ENCODE data around the gene EPHB6. TPM values are rescaled to one million over a fixed set of nuclear protein-coding genes. Genes with fewer than 3 reads are reported as not detected.

The EPHB6 gene
- total and polyA plus RNA-seq, 8 donors = 23.8 to 165 (median 28.8) TPM

GRCh38 chr7:142863891-142864685, 9.2 kb downstream of the EPHB6 start:
- WGBS, 2 donors = 82 to 84% methylated on average over 37 of the region's 37 CpGs
- Histone ChIP-seq H3K4me3 (no peak overlapping the region), H3K9me3 (no peaks in the 10 kb centered on the region), H3K27me3 (no peaks in the 10 kb centered on the region), H3K4me1 (peaks cover 0 to 7% (median 0%) of the 10 kb centered on the region in 3 donors), H3K36me3 (peaks cover 0 to 4% (median 0%) of the 10 kb centered on the region in 3 donors), H3K27ac (no peak overlapping the region)
- FAIRE-seq (no peak), ATAC-seq (no peak), DNase-seq (peak in 1 of 6 donors; percentile 65)
- no peak for TF ChIP-seq CTCF (IDR thresholded peaks at IDR 0.05)
- intact Hi-C loops (cut with DNase I) = no loop called here

GRCh38 chr7:142864980-142865747, 10.3 kb downstream of the EPHB6 start:
- H3K27ac ChIP-seq = no peak overlapping the region
- FAIRE-seq (no peak), ATAC-seq (no peak), DNase-seq (no peak)
- H3K9me3 ChIP-seq = no peaks in the 10 kb centered on the region
- TF ChIP-seq CTCF (IDR thresholded peaks at IDR 0.05) = no peak
- intact Hi-C loops (cut with DNase I) = no loop called here
- H3K4me3 ChIP-seq = no peak overlapping the region
- peaks cover 0 to 4% (median 0%) of the 10 kb centered on the region in 3 donors for H3K36me3 ChIP-seq
- WGBS, 2 donors = 70 to 78% methylated on average over 14 of the region's 14 CpGs
- H3K4me1 ChIP-seq = no peaks in the 10 kb centered on the region
- no peaks in the 10 kb centered on the region for H3K27me3 ChIP-seq

- no peak for FAIRE-seq
Measured at GRCh38 chr7:142865766-142866165, 10.9 kb downstream of the EPHB6 start.

GRCh38 chr7:142866361-142867096, 11.7 kb downstream of the EPHB6 start:
- WGBS, 2 donors = 41 to 45% methylated on average over 18 of the region's 18 CpGs
- peaks cover 0 to 3% (median 0%) of the 10 kb centered on the region in 3 donors for H3K36me3 ChIP-seq
- DNase-seq (peak in 5 of 6 donors; percentile 45 to 82 (median 69)), ATAC-seq (peak; percentile 66 to 94 (median 84)), FAIRE-seq (no peak)
- H3K27me3 ChIP-seq = no peaks in the 10 kb centered on the region
- no peaks in the 10 kb centered on the region for H3K4me1 ChIP-seq
- no peak overlapping the region for H3K27ac ChIP-seq
- intact Hi-C loops (cut with DNase I) = no loop called here
- H3K9me3 ChIP-seq = no peaks in the 10 kb centered on the region
- H3K4me3 ChIP-seq = no peak overlapping the region
- TF ChIP-seq CTCF (IDR thresholded peaks at IDR 0.05) = peak; percentile 38 to 59 (median 58)

More at GRCh38 chr7:142865766-142866165, 10.9 kb downstream of the EPHB6 start:
- intact Hi-C loops (cut with DNase I) = no loop called here
- Histone ChIP-seq H3K9me3 (no peaks in the 10 kb centered on the region), H3K27ac (no peak overlapping the region), H3K4me3 (no peak overlapping the region), H3K27me3 (no peaks in the 10 kb centered on the region), H3K4me1 (no peaks in the 10 kb centered on the region), H3K36me3 (peaks cover 0 to 4% (median 0%) of the 10 kb centered on the region in 3 donors)
- ATAC-seq (no peak), DNase-seq (no peak)
- TF ChIP-seq CTCF (IDR thresholded peaks at IDR 0.05) = no peak
- WGBS, 2 donors = 38 to 43% methylated on average over 13 of the region's 13 CpGs

Data from pancreas (tissue), 10 donors.